ENCODE results near the gene AREL1.

Gene AREL1

DNA sequence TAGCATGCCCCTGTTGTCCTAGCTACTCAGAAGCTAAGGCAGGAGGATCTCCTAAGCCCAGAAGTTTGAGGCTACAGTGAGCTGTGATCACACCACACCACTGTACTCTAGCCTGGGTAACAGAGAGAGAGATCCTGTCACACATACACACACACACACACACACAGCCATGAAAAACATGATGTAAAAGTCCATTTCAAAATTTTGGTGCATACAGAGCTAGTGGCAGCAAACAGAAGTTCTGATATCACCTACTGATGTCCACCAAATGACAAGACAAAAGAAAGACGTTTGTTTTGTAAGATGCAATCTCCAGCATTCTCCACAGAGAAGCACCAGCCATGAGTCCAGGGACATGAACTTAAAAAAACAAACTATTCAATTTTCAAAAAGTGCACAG is 15.9 kb downstream of the AREL1 start:
- no peak for DNase-seq

DNA sequence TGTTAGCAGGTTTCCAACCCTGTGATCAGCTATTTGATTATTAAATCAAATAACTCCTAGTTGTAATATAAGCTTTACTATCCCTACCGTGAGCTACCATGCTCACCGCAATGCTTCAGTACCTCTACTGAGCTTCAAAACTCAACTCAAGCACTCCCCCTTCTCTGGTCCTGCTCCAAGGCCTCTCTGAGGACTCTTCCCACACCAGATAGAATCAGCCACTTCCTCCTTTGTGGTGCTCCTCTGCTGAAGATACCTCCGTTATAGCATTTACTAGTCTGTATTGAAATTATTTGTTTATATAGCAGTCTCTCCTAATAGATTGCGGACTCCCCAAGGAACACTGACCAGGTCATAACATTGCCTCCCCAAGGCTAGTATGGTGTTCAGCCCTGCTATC is 17.5 kb downstream of the AREL1 start:
- no peak for DNase-seq

DNA sequence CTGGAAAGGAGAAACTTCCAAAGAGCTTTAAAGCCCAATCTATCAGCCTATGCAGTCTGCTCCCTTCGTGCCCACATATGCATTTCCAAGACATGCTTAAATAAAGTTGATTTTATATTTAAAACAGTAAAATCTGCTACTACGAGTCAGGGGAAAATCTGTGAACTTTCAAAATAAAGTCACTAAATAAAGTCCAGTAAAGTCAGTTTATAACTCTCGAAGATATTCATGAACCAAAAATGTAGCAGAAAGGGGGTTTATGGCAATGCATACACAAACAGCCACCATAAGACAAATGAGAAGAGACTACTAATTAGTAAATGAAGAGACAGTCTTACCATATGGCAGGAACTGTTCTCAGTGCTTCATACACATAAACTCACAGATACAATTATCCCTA is 19.7 kb downstream of the AREL1 start:
- DNase-seq = no peak

DNA sequence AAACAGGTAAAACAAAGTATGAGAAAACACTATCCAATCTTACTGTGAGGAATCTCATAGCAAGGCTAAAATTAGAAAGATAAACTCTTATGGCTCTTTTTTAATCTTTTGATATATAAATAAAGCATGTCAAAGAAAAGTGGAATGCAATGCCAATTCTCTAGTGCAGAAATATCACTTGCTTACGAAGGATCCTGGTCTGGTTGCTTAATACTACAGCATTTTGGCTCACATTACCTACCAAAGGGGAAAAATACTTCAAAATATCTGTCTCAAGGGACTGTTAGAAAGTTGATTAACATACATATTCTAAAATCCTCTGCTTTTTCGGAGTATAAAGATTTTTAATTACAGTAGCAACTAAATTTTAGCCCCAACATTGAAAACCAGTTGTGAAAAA is 21.4 kb downstream of the AREL1 start:
- no peak for DNase-seq

DNA sequence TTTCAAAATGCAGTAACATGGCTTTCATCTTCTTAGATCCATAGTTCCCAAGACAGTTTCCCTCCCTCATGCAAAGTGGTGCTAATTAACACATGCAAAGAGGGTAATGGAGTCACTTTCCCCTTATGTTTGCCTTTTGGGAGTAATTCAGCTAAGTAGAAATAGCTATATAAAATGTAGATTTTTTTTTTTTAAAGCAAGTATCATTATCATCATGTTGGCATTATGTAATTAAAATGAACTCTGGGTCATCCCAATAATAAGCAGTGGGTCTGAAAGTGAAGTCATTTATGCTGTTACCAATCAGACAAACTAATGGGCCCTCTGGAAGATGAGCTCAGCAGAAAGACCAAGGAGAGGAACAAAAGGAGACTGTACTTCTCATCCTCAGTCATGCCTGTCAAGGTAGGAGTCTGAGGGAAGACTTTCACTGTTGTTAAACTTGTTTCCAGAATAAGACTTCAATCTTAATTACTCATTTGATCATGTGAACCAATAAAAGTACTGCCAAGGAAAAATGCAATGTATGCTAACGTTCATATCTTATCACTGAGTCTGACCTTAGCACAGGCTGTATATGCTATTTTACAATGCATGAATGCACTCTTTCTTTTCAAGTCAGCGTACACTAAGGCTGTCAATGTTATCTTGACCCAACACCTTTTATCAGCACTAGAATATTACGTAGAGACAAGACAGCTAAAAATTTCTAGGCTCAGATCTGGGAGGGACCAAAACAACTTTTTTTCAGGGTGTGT is 26.8 kb downstream of the AREL1 start:
- no peak for DNase-seq

DNA sequence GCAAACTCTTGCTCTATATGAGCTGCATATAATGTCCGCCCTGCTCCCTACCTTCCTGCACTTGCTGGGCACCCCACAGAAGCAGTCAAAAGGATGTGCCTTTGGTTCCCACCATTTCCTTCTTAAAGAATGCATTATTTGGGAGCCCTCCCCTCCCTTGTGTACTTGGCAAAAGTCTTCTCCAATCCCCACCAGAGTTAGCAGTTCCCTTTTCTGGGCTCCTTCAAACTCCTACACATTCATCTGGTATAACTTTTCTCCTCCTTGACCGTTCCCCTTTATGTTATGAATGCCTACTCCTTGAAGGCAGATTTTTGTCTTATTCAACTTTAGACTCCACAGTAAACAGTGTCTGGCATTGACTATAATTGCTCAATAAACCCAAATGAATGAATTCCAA is 27.8 kb downstream of the AREL1 start:
- no peak for DNase-seq

DNA sequence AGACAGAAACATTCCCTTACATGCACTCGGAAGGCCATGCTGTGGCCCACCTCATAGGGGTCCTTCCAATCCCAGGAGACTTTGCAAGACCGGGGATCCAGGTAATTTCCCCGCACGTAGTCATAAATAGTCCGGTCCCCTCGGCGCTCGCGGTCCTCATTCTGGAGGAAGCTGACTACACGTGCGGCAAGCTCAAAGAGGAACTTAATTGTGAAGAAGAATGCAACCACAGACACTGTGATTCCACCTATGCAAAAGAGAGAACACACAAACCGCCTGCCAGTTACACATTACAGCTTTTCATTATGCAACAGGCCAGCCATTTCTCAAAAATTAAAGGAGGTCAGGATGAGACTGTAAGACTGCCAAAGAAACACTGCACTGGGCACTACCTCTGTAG is 28.4 kb downstream of the AREL1 start:
- DNase-seq = no peak

DNA sequence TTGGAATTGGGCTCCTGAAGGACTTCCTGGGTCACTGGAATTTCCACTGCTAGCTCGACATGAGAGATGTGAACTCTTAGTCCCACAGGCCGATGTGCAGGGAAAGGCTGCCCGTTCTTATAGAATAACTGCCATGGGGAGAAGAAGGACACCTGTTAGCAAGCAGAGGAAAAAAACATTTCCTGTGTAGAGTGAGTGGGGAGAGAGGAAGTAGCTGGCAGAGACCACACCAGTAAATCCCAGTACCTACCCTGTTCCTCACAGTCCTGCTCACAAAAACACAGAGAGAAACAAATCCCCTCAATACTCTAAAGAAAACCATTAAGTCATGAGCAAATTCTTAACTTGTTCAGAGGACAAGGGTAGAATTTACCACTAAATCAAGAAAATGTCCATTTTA is 29.5 kb downstream of the AREL1 start:
- DNase-seq = no peak

DNA sequence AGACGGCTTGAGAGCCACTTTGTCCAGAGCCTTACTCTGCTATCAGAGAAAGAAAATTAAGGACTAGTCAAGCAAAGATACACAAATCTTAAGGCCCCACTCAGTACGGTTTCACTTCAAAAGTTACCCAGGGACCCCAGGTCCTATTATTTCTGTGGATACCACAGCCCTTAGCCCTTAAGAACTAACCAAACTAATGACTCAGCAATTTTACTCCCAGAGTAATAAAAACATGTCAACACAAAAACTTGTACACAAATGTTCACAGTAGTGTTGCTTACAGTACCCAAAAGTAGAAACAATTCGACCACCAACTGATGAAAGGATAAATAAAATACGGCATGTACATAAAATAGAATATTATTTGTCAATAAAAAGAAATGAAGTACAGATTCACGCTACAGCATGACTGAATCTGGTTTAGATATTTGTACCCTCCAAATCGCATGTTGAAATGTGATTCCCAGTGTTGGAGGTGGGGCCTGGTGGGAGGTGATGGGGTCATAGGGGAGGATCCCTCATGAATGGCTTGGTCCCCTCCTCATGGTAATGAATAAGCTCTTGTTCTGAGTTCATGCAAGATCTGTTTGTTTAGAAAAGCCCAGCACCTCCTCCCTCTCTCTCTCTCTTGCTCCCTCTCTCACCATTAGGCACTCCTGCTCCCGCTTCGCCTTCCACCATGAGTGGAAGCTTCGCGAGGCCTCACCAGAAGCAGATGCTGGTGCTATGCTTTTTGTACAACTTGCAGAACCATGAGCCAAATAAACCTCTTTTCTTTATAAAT is 30.5 kb downstream of the AREL1 start:
- no peak for DNase-seq

DNA sequence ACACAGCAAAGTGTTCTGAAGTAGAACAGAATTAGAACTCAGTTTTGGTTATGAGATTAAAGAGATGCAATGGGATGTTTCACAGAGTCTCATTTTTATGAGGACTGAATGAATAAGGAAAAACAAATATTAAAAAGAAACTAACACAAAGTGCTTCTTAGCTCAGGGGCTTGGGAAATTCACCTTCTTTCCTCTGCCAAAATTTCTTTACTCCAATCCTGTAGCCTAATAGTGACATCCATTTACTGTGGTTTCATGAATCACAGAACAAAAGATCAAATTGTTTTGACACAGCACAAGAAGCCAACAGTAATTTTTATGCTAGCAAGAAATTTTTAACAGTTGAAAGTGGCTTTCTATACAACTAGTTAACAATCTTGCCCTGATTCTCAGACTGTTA is 37.7 kb downstream of the AREL1 start:
- no peak for DNase-seq

DNA sequence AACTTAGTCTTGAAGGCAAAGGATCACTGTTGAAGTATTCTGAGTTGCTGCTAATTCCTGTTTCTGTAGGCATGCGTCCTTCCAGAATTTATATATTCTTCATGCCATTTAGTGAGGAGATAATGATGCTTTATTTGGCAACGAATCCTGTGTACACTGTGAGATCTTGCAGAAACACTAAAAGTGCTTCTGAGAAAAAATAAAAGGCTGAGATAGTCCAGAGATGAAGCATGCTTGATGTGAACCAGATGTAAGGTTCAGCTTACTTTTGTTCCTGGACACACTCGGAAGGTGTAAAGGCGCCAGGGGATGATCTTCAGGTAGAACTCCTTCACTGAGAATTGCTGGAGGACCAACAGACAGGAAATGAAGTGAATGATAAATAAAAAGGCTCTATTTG is 39.1 kb downstream of the AREL1 start:
- no peak for DNase-seq

DNA sequence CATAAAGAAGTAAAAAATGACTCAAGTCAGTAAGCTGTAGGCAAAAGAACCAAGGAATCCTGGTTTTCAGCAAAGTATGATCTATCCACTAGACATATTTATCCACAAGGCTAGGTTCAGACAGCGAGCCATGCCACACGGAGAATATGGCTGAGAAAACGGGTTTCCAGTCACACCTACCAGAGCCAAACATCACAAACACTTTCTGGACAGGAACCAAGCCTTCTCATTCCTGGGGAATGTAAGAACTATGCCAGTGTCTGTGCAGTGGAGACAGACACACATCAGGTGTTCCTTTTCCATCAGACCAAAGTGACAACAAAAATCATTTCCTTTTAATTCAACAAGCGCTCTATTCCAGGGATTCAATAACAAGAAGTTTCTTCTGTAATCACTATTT is 41.1 kb downstream of the AREL1 start:
- DNase-seq = no peak

DNA sequence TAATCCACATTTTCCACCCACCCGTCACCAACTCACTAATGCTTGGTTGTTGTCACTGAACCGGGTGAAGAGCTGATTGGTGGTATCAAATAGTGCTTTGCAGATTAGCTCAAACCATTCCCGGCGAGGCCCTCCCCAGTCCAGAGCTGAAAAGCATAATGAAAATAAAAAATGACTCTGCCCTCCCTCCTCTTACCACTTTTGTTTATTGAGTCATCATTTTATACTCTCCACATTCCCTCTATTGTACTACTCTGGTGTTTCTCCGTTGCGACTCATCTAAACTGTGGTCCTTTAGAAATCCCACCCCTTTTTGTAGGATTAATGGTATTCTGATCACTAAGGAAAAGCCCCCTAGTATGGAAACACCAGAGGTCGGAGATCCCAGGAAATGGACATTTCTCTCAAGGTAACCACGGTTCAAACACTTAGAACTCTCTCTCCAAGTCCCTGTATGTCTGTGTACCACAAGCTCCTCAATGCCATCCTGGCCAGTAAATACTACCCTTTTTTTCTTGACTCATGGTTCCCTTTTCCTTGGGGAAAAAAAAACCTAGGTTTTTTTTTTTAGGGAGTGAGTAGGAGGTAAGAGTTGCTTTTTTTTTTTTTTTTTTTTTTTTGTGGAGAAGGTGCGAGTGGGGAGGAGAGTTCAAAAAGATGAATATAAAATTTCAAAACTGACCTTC is 42.0 kb downstream of the AREL1 start:
- DNase-seq = no peak

DNA sequence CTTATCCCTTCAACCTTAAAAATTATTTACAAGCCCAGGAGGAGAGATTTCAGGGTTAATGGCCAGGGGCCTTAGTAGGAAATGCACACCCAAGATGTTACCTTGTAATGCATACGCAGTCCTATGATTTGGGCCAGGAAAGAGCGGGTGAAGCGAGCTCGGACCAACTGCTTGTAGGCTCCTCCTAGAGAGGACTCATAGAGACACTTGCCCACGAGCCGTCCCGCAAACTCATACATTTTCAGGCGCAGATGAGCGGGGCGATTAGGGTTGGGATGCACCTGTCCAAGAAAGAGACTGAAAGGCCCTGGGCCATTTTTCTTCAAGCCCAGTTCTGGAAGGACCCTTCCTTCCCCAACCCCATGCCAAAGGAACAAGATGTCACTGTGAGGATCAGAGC is 43.0 kb downstream of the AREL1 start:
- no peak for DNase-seq

DNA sequence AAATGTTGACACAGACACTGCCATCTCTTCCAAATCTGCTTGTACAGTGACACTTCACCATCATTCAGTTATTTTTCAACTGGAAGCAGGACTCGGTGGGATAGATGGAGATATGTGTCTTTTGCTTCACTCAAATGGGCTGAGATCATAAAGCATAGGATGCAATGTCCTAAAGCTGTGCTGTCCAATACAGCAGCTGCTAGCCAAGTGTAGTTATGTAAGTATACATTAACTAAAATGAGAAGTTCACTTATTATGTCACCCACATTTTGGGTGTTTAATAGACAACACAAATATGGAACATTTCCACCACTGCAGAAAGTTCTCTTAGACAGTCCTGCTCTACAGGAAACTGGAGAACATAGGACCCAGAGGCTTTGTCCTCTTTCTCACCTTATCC is 43.6 kb downstream of the AREL1 start:
- no peak for DNase-seq

DNA sequence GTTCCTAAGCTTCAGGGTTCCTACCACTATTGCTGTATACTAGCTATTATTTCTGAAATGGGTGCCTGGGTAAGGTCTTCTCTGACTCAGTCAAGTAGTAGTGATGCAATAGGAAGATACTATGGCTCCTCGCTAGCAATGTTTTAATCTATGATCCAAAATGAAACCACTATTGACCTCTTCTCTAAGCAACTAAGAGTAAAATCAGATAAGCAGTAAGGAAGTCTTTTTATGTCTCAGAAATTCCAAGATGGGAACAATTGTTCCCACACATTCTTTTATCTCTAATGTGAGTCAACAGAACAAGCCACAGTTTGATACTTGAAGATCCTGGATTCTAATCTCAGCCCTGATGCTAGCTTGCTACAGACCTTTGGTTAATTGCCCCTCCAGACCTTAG is 45.1 kb downstream of the AREL1 start:
- no peak for DNase-seq

DNA sequence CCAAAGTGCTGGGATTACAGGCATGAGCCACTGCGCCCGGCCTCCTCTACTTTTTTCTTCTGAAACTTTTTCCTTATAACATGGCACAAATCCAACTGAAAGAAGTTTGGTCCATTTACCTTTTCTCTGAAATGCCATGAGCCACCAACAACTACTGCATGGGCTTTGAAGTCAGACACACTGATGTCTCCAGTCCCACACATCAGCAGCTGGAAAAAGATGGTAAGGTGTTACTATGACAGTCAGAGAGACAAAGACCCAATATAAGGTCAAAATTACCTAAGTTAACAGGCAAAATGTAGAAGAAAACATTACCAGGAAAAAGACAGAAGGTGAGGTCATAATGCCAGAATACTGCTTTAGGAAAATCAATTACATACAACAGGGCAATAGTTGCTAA is 48.2 kb downstream of the AREL1 start:
- DNase-seq = no peak

DNA sequence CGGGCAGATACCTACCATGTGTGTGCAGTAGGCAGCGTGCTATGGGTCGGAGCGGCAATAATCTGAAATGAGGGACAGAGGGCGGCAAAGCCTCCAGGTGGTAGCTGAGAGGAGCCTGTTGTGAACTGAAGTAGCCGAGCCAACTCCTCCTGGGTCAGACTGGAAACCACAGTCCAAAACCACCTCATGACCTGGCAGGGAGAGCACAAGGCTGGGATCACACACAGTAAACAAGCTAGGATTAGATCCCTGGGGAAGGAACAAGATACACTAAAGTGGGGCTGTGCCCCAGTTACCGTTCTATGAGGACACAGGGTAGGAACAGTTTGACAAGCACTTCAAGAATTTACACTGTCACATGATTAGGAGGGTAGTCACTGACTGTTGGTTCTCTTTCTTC is 49.0 kb downstream of the AREL1 start:
- DNase-seq = no peak

DNA sequence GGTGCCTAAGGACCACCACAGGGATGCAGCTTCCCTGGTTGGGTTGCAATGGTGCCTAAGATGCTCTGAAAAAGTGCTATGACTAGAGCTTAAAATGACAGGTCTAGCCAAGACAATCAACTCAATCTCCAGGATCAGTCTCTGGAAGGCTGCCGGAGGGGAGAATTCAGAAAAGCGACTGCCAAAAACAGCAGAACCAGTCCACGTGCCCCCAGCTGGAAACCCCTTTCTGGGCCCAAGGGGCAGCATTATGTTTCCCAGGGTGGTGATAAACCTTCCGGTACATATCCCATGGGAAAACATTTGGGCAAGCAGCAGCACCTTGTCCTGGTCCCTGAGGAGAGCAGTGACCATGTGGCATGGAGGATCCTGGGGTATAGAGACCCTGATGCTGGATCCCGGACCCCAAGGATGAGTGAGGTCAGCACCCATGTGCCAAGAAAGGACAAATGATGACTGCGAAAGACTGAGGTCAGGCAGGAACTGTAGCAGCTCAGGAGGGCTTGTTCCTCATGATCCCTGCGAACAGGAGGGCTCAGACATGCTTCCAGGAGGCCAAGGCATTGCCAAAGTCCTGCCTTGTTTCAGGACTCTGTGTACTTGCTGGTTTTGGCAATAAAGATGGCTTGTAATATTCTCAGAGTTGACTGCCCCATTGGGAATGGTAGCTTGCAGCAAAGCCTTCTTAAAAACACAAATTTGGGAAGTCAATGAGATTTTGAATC is 51.0 kb downstream of the AREL1 start:
- no peak for DNase-seq

DNA sequence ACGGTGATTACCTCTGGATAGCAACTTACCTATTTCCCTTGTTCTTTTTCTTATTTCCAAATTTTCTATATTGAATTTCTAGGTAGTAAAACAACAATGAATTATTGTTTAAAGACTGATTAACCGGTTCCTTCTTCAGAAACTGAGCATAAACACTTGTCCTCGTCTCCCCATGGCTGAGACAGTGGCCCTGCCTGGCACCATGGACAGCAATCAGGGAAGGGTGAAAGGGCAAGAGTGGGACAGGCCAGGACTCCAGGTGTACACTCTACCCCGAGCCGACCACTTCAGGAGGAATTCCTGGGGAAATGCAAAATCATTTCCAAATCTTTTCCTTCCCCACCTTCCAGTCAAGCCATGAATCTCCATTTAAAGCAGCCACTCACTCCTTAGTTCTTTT is 52.0 kb downstream of the AREL1 start:
- no peak for DNase-seq

DNA sequence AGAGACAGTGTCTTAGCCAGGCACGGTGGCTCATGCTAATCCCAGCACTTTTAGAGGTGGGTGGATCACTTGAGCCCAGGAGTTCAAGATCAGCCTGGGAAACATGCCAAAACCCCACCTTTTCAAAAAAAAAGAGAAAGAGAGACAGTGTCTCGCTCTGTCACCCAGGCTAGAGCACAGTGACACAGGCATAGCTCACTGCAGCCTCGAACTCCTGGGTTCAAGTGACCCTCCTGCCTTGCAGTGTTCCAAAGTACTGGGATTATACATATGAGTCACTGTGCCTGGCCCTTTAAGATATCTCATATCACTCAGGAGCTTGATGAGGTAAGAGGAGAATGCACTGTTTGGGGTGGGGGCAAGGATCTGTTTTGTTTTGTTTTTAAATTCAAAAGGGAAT is 52.7 kb downstream of the AREL1 start:
- no peak for DNase-seq

DNA sequence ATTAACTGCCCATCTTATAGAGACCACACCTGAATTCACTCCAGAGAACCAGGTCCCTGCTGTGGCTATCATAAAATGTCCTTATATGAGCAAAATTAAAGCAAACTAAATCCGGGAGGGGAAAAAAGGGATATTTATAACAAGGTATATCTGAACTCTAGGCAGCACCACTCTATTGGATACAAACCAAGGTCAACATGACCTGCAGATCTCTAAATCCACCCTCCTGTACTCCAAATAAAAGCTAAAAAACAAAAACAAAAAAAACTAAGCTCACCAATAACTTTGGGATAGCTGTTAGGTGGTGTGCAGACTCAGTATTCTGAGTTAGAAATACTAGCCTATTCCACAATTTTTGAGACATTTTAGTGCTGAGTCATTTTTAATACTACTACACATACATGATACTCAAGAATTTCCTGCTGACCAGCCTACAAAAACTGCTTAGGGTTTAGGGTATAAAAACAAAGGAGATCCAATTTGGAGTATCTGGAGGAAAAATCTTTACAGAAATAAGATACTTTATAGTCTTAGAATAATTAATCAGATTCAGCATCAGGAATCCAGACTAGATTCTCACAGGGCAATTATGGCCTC is 54.2 kb downstream of the AREL1 start:
- no peak for DNase-seq

DNA sequence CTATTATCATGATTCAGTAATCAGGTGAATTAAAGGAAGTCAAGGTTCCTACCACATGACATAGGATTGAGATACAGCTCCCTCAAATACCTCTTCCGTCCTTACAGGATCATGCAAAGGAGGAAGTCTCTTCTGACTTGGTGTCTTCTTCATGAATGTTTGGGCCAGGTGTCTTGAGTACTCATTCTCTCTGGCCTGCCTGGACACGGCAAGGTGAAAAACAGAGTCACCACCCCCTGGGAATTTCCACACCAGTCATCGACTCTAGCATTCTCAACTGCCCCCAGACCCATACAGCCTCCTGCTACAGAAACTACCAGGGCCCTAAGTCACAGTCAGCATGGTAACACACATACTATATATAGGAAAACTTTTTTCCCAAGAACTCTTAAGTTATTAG is 55.9 kb downstream of the AREL1 start:
- no peak for DNase-seq

All from DMS53 (cell line).